ENCODE results near the gene WDR27.
"Not testable (repeated sequence)": the region's sequence is repeated elsewhere in the genome, so short reads cannot be mapped to it uniquely, and the experiment has no call there.

WDR27 gene

GRCh38 chr6:169533301-169534038 lies 168.4 kb downstream of the WDR27 start:
- peak; percentile 39 for DNase-seq (ENCODE audit: low spot score)
- FAIRE-seq = no peak

- FAIRE-seq (no peak), DNase-seq (ENCODE audit: low spot score) (peak; percentile 62)
Observed at GRCh38 chr6:169530752-169531123, 171.1 kb downstream of the WDR27 start.

GRCh38 chr6:169529931-169530751 lies 171.7 kb downstream of the WDR27 start:
- DNase-seq (ENCODE audit: low spot score) = peak; percentile 91
- peak; percentile 99 for FAIRE-seq

- no peak for DNase-seq (ENCODE audit: low spot score)
- FAIRE-seq = no peak
Observed at GRCh38 chr6:169528755-169529154, 173.1 kb downstream of the WDR27 start.

GRCh38 chr6:169527306-169527705 lies 174.5 kb downstream of the WDR27 start:
- FAIRE-seq = peak; percentile 68
- peak; percentile 50 for DNase-seq (ENCODE audit: low spot score)

GRCh38 chr6:169521825-169522224 lies 180.0 kb downstream of the WDR27 start:
- FAIRE-seq (no peak), DNase-seq (ENCODE audit: low spot score) (no peak)

- FAIRE-seq = no peak
Observed at GRCh38 chr6:169520104-169520503, 181.7 kb downstream of the WDR27 start.

GRCh38 chr6:169518451-169518850 lies 183.4 kb downstream of the WDR27 start:
- FAIRE-seq (no peak), DNase-seq (ENCODE audit: low spot score) (no peak)

More at GRCh38 chr6:169520104-169520503, 181.7 kb downstream of the WDR27 start:
- no peak for DNase-seq (ENCODE audit: low spot score)

GRCh38 chr6:169513478-169514193 lies 188.2 kb downstream of the WDR27 start:
- no peak for DNase-seq (ENCODE audit: low spot score)
- peak; percentile 87 for FAIRE-seq

GRCh38 chr6:169511785-169512184 lies 190.0 kb downstream of the WDR27 start:
- not testable (repeated sequence) for DNase-seq (ENCODE audit: low spot score)
- peak; percentile 65 for FAIRE-seq

GRCh38 chr6:169510871-169511270 lies 191.0 kb downstream of the WDR27 start:
- no peak for DNase-seq (ENCODE audit: low spot score)
- no peak for FAIRE-seq

- no peak for FAIRE-seq
- no peak for DNase-seq (ENCODE audit: low spot score)
Observed at GRCh38 chr6:169508452-169508851, 193.4 kb downstream of the WDR27 start.

GRCh38 chr6:169503422-169504152 lies 198.2 kb downstream of the WDR27 start:
- FAIRE-seq = no peak
- no peak for DNase-seq (ENCODE audit: low spot score)

GRCh38 chr6:169502445-169502844 lies 199.4 kb downstream of the WDR27 start:
- DNase-seq (ENCODE audit: low spot score) (no peak), FAIRE-seq (no peak)

- DNase-seq (ENCODE audit: low spot score) (no peak), FAIRE-seq (no peak)
Observed at GRCh38 chr6:169501777-169502313, 200.0 kb downstream of the WDR27 start.

GRCh38 chr6:169501128-169501527 lies 200.7 kb downstream of the WDR27 start:
- DNase-seq (ENCODE audit: low spot score) (no peak), FAIRE-seq (no peak)

GRCh38 chr6:169500688-169501087 lies 201.1 kb downstream of the WDR27 start:
- FAIRE-seq (no peak), DNase-seq (ENCODE audit: low spot score) (no peak)

- DNase-seq (ENCODE audit: low spot score) (no peak), FAIRE-seq (no peak)
Observed at GRCh38 chr6:169499848-169500247, 202.0 kb downstream of the WDR27 start.

- FAIRE-seq = no peak
- no peak for DNase-seq (ENCODE audit: low spot score)
Observed at GRCh38 chr6:169498916-169499513, 202.8 kb downstream of the WDR27 start.

GRCh38 chr6:169495601-169496000 lies 206.2 kb downstream of the WDR27 start:
- FAIRE-seq (peak; percentile 35), DNase-seq (ENCODE audit: low spot score) (no peak)

GRCh38 chr6:169494038-169494437 lies 207.8 kb downstream of the WDR27 start:
- DNase-seq (ENCODE audit: low spot score) (no peak), FAIRE-seq (no peak)
